IMR-90 (cell line): ENCODE results near the gene LTBP2. TPM values are rescaled to one million over a fixed set of nuclear protein-coding genes. Genes with fewer than 3 reads are reported as not detected.
"Not testable (repeated sequence)": the region's sequence is repeated elsewhere in the genome, so short reads cannot be mapped to it uniquely, and the experiment has no call there.

Source experiments
- ATAC-seq: fragments of 200-7000 bp; cut with Tn5 transposase; 2 replicates; pipeline ENCODE4 v1.9.1; 2020; ENCODE audit warnings: low read depth, mild to moderate bottlenecking, moderate library complexity
- BruUV-seq: library from RNA; stranded (reverse); fragments of 400-500 nt; replicated peaks from 2 replicates; lab custom pipeline; 2021; lab: Mats Ljungman, UMichigan
- CTCF ChIA-PET: fragments of 300-600 bp; formaldehyde crosslinking; extraction: SDS; loops from one replicate; lab custom pipeline; 2021; ENCODE audit warnings: antibody characterized with exemption; lab: Yijun Ruan, JAX
- POLR2A ChIA-PET: fragments of 300-600 bp; sonication (Branson Sonifier 250); formaldehyde crosslinking; loops from one replicate; lab custom pipeline; 2022; ENCODE audit warnings: antibody characterized with exemption; ENCODE audit not compliant: unreplicated experiment; lab: Charles Lee
- DNase-seq: peaks from one replicate; pipeline ENCODE4 v3.0.0; 2013
- H2AFZ ChIP-seq: replicated peaks from 2 replicates; pipeline ENCODE3; 2013; ENCODE audit warnings: low read length, mild to moderate bottlenecking; ENCODE audit not compliant: poor library complexity
- H2AK5ac ChIP-seq: 2 replicates; pipeline ENCODE4 v1.6.1; 2013; ENCODE audit warnings: low read depth, low read length, inconsistent platforms
- H2AK9ac ChIP-seq: replicated peaks from 2 replicates; pipeline ENCODE3; 2013; ENCODE audit warnings: mild to moderate bottlenecking, low read depth, low read length, moderate library complexity; ENCODE audit not compliant: poor library complexity
- H2BK120ac ChIP-seq: 2 replicates; pipeline ENCODE4 v1.6.1; 2013; ENCODE audit warnings: low read depth, low read length, inconsistent platforms
- H2BK15ac ChIP-seq: 3 replicates; pipeline ENCODE4 v1.6.1; 2013; ENCODE audit warnings: low read depth, low read length, inconsistent platforms
- H2BK20ac ChIP-seq: 2 replicates; pipeline ENCODE4 v1.6.1; 2013; ENCODE audit warnings: low read depth, mild to moderate bottlenecking, inconsistent platforms, low read length, moderate library complexity
- H2BK5ac ChIP-seq: 2 replicates; pipeline ENCODE4 v1.6.1; 2013; ENCODE audit warnings: mild to moderate bottlenecking, low read depth, low read length, inconsistent platforms; ENCODE audit not compliant: poor library complexity, severe bottlenecking
- H3K14ac ChIP-seq: replicated peaks from 2 replicates; pipeline ENCODE4 v1.6.1; 2013; ENCODE audit warnings: low read depth, low read length, inconsistent platforms
- H3K18ac ChIP-seq: 2 replicates; pipeline ENCODE4 v1.6.1; 2013; ENCODE audit warnings: low read depth, low read length, control low read depth
- H3K23ac ChIP-seq: 2 replicates; pipeline ENCODE4 v1.6.1; 2013; ENCODE audit warnings: low read depth, low read length, inconsistent platforms
- H3K27ac ChIP-seq: 2 replicates; pipeline ENCODE4 v1.5.1; 2013; ENCODE audit warnings: mild to moderate bottlenecking, control low read depth, low read length; ENCODE audit not compliant: insufficient read depth
- H3K27me3 ChIP-seq: 2 replicates; pipeline ENCODE4 v1.6.1; 2013; ENCODE audit warnings: low read length; ENCODE audit not compliant: control insufficient read depth, insufficient read depth
- H3K36me3 ChIP-seq: 2 replicates; pipeline ENCODE4 v1.6.1; 2013; ENCODE audit warnings: low read length, mixed read lengths; ENCODE audit not compliant: control insufficient read depth, insufficient read depth
- H3K4ac ChIP-seq: 2 replicates; pipeline ENCODE4 v1.6.1; 2013; ENCODE audit warnings: low read depth, low read length, inconsistent platforms
- H3K4me1 ChIP-seq: 2 replicates; pipeline ENCODE4 v1.6.1; 2013; ENCODE audit warnings: low read length, mixed read lengths; ENCODE audit not compliant: control insufficient read depth, insufficient read depth
- H3K4me2 ChIP-seq: 2 replicates; pipeline ENCODE4 v1.6.1; 2013; ENCODE audit warnings: low read depth, mild to moderate bottlenecking, control low read depth, low read length, moderate library complexity
- H3K4me3 ChIP-seq: 2 replicates; pipeline ENCODE4 v1.5.1; 2013; ENCODE audit warnings: low read depth, mild to moderate bottlenecking, control low read depth, low read length, moderate library complexity; ENCODE audit not compliant: insufficient read depth
- H3K56ac ChIP-seq: 2 replicates; pipeline ENCODE4 v1.6.1; 2013; ENCODE audit warnings: low read length, inconsistent platforms; ENCODE audit not compliant: insufficient read depth; ENCODE audit errors: extremely low read depth
- H3K79me1 ChIP-seq, 2 experiments: 2 replicates each; pipeline ENCODE4 v1.6.1; 2013; ENCODE audit warnings: low read length in 2 of 2, inconsistent platforms in 1 of 2, low read depth in 1 of 2
- H3K9ac ChIP-seq: 2 replicates; pipeline ENCODE4 v1.6.1; 2013; ENCODE audit warnings: low read depth, low read length, control low read depth
- H3K9me1 ChIP-seq: 2 replicates; pipeline ENCODE4 v1.6.1; 2013; ENCODE audit warnings: low read length, inconsistent platforms; ENCODE audit not compliant: insufficient read depth
- H3K9me3 ChIP-seq: 2 replicates; pipeline ENCODE4 v1.6.1; 2013; ENCODE audit warnings: low read length; ENCODE audit not compliant: control insufficient read depth, insufficient read depth
- H4K20me1 ChIP-seq: 2 replicates; pipeline ENCODE4 v1.6.1; 2013; ENCODE audit warnings: low read length, inconsistent platforms; ENCODE audit not compliant: insufficient read depth
- H4K5ac ChIP-seq: 2 replicates; pipeline ENCODE4 v1.6.1; 2013; ENCODE audit warnings: mild to moderate bottlenecking, low read depth, low read length, control low read depth
- H4K8ac ChIP-seq, 2 experiments: 2 replicates each; pipeline ENCODE4 v1.6.1; 2013; ENCODE audit warnings: low read depth in 2 of 2, low read length in 2 of 2, control low read depth in 1 of 2, inconsistent platforms in 1 of 2
- H4K91ac ChIP-seq: 2 replicates; pipeline ENCODE4 v1.6.1; 2013; ENCODE audit warnings: low read depth, low read length, inconsistent platforms; ENCODE audit not compliant: insufficient read depth
- SMC3 ChIP-seq: fragments of 150-350 bp; IDR thresholded peaks from 2 replicates; pipeline ENCODE4 v1.6.1; 2016; ENCODE audit warnings: low read depth, mild to moderate bottlenecking, antibody characterized with exemption, low read length, moderate library complexity
- WGBS, 2 experiments: methylation state at CpG; one replicate each; pipeline versions ENCODE4 v1.1.5 to v1.1.7; 2013; ENCODE audit warnings: missing lambda C conversion rate in 2 of 2; ENCODE audit not compliant: insufficient read length in 1 of 2; ENCODE audit errors: extremely low coverage in 2 of 2; 5-methylcytosine and 5-hydroxymethylcytosine counted together
- dilution Hi-C: fragments of 300-500 bp; cut with HindIII; formaldehyde crosslinking; loops from one replicate; pipeline ENCODE4 v1.14.3; 2018; ENCODE audit warnings: low sequenced_read_pairs; ENCODE audit not compliant: unreplicated experiment
- in situ Hi-C: fragments of 300-500 bp; cut with MboI; formaldehyde crosslinking; loops from 3 replicates; pipeline ENCODE4 v1.14.3; 2019; ENCODE audit warnings: low sequenced_read_pairs, inconsistent platforms, mixed read lengths
- intact Hi-C: fragments of 100-400 bp; cut with micrococcal nuclease; formaldehyde crosslinking; loops from 2 replicates; pipeline ENCODE4 v1.10.0; 2022
- polyA plus RNA-seq, 3 experiments: library from polyadenylated mRNA; depleted of rRNA; stranded (reverse); fragments of >200 nt; gene quantifications; 2 replicates each; pipeline ENCODE4 v1.2.3, GENCODE V29; 2012; ENCODE audit warnings: low replicate concordance in 1 of 3
- total RNA-seq: library from RNA; depleted of rRNA; stranded (reverse); fragments of >200 nt; gene quantifications from 2 replicates; pipeline ENCODE4 v1.2.3, GENCODE V29; 2012

Gene LTBP2
- total and polyA plus RNA-seq, 2 of the 4 experiments (the other 2 are of a cell fraction): 23.8 to 79.3 TPM

DNA sequence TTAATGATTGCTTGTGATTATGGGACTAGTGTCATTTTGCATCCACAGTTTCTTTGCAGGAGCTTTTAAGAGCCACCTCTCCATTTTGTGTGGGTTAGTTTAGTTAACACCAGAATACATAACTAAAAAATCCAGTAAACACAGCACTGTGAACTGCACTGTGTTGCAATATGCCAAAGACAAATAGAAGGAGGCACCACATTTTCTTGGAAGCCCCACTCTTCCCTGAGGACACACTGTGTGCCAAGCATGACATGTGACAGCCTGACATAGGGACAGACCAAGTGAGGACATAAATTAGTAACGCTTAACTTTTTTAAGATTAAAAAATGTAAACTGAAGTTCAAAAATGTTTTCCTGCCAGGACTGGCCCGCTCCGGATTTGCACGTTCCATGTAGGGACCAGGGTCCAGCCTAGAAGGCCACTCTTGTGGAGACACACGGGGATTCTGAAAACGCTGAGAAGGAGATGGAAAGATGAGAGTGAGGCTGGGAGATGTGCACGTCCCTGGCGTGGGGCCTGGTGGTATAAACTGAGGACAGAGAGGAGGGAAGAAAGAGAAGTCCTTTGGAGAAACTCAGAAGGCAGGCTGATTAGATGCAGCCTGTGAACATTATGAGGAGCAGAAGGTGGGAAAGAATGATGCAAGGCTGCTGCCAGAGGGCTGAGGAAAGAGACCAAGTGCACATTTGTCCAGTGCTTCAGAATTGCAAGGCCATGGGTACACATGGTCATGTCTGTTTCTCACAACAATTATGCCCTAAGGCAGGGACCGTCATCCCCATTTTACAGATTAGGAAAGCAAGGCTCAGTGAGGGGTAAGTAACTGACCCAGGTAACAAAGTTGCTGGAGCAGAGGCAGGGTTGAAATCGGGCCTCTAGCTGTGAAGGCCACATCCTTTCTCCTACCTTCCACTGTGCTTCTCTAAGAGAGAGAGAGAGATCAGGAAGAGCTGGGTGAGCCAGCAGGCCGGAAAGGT, 73.3 kb downstream of the LTBP2 start (continued):
- no peak for TF ChIP-seq SMC3

DNA sequence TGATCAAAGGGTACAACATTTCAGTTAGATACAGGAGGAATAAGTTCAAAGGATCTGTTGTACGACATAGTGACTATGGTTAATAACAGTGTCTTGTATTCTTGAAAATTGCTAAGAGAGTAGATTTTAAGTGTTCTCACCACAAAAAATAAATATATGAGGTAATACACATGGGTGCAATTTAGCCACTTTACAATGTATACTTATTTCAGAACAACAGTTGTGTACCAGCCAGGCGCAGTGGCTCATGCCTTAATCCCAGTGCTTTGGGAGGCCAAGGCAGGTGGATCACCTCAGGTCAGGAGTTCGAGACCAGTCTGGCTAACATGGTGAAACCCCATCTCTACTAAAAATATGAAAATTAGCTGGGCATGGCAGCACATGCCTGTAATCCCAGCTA, 75.7 kb downstream of the LTBP2 start:
- H2BK120ac ChIP-seq, H2BK5ac ChIP-seq, H3K56ac ChIP-seq, CTCF ChIA-PET, DNase-seq, H3K4me2 ChIP-seq, H3K23ac ChIP-seq, H4K20me1 ChIP-seq, intact Hi-C loops, H3K4me3 ChIP-seq, BruUV-seq, H3K36me3 ChIP-seq, H4K8ac ChIP-seq, H3K9me3 ChIP-seq, POLR2A ChIA-PET, H3K27me3 ChIP-seq, H2BK15ac ChIP-seq, H3K9ac ChIP-seq, H3K9me1 ChIP-seq, ATAC-seq, H4K91ac ChIP-seq, H3K4me1 ChIP-seq, H3K18ac ChIP-seq, H3K4ac ChIP-seq, in situ Hi-C loops, dilution Hi-C loops, H3K27ac ChIP-seq, H2AK9ac ChIP-seq, H3K14ac ChIP-seq, H4K5ac ChIP-seq, H2AK5ac ChIP-seq, H3K79me1 ChIP-seq, H2BK20ac ChIP-seq, H2AFZ ChIP-seq: not testable (repeated sequence)
- 100% methylated on average over 1 of the region's 3 CpGs; no CpG with 5 or more reads in 1 of the 2 experiments for WGBS, 2 experiments
